Measurements from ENCODE around the gene CWH43. TPM values are rescaled to one million over a fixed set of nuclear protein-coding genes. Genes with fewer than 3 reads are reported as not detected.

The CWH43 gene
- total RNA-seq, 1 donor from 2014 or later = not detected

Other genes with a start within 250 kb of the CWH43 start
- 61.0 and 65.5 TPM in 2 replicates for gene FRYL, start 206.0 kb upstream of the CWH43 start, total RNA-seq
- gene OCIAD1, start 155.2 kb upstream of the CWH43 start, total RNA-seq = 145 and 150 TPM in 2 replicates
- 84.3 and 108 TPM in 2 replicates for gene OCIAD2, start 79.5 kb upstream of the CWH43 start, total RNA-seq

Measured in progenitor cell of endocrine pancreas (in vitro differentiated cells).